ENCODE results near the gene TESK2. TPM values are rescaled to one million over a fixed set of nuclear protein-coding genes. Genes with fewer than 3 reads are reported as not detected.

Gene TESK2
- polyA plus RNA-seq, 3 donors, result 3.9 to 13.1 (median 4.1) TPM

- no peak overlapping the region for H3K4me3 ChIP-seq (replicated peaks in 1 of 3; ENCODE audit: low read depth in 2 of 3, low read length in 3 of 3)
- no peak overlapping the region for H3K27ac ChIP-seq (ENCODE audit: low read depth in 1 of 2, low read length in 2 of 2)
- TF ChIP-seq, protein P1, sequence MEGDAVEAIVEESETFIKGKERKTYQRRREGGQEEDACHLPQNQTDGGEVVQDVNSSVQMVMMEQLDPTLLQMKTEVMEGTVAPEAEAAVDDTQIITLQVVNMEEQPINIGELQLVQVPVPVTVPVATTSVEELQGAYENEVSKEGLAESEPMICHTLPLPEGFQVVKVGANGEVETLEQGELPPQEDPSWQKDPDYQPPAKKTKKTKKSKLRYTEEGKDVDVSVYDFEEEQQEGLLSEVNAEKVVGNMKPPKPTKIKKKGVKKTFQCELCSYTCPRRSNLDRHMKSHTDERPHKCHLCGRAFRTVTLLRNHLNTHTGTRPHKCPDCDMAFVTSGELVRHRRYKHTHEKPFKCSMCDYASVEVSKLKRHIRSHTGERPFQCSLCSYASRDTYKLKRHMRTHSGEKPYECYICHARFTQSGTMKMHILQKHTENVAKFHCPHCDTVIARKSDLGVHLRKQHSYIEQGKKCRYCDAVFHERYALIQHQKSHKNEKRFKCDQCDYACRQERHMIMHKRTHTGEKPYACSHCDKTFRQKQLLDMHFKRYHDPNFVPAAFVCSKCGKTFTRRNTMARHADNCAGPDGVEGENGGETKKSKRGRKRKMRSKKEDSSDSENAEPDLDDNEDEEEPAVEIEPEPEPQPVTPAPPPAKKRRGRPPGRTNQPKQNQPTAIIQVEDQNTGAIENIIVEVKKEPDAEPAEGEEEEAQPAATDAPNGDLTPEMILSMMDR (IDR thresholded peaks at IDR 0.05), result no peak
- H4K20me1 ChIP-seq (ENCODE audit: insufficient read depth, low read length), result no peaks in the 10 kb centered on the region
- no peak overlapping the region for H3K4me2 ChIP-seq (replicated peaks; ENCODE audit: extremely low read depth, low read length, poor library complexity, severe bottlenecking)
- Mint-ChIP-seq H3K27me3 (ENCODE audit: low read depth in 3 of 3) (peaks cover 0 to 2% (median 0%) of the 10 kb centered on the region in 3 donors), H3K9me3 (no peaks in the 10 kb centered on the region), H3K4me3 (no peak overlapping the region), H3K4me1 (peaks cover 23% of the 10 kb centered on the region), H3K27ac (peak overlapping the region in 1 of 7 donors; percentile 3), H3K36me3 (peaks cover 0 to 2% of the 10 kb centered on the region in 2 donors)
- no peak overlapping the region for H3K9ac ChIP-seq (ENCODE audit: insufficient read depth, low read length, poor library complexity, severe bottlenecking)
- H3K36me3 ChIP-seq (replicated peaks in 1 of 2; ENCODE audit: control insufficient read depth in 1 of 2, insufficient read depth in 2 of 2, low read length in 2 of 2), result no peaks in the 10 kb centered on the region
- intact Hi-C loops (cut with micrococcal nuclease), result no loop called here
- H3K79me2 ChIP-seq (ENCODE audit: insufficient read depth, low read length), result no peaks in the 10 kb centered on the region
- no peak for DNase-seq
- no peaks in the 10 kb centered on the region for H3K27me3 ChIP-seq (ENCODE audit: control insufficient read depth in 2 of 2, insufficient read depth in 2 of 2, low read length in 2 of 2)
- no peaks in the 10 kb centered on the region for H3K9me3 ChIP-seq (replicated peaks in 1 of 2; ENCODE audit: control insufficient read depth in 1 of 2, insufficient read depth in 1 of 2, low read length in 2 of 2)
- H2AFZ ChIP-seq (ENCODE audit: insufficient read depth, low read depth, low read length, poor library complexity, severe bottlenecking), result no peak overlapping the region
- peaks cover 19% of the 10 kb centered on the region in 2 donors for H3K4me1 ChIP-seq (ENCODE audit: control insufficient read depth in 1 of 2, insufficient read depth in 2 of 2, low read length in 2 of 2)
- WGBS (ENCODE audit: insufficient coverage), result no CpG with 5 or more reads among the region's 1 CpG
Observed at GRCh38 chr1:45403718-45404117, 87.2 kb downstream of the TESK2 start.

DNA sequence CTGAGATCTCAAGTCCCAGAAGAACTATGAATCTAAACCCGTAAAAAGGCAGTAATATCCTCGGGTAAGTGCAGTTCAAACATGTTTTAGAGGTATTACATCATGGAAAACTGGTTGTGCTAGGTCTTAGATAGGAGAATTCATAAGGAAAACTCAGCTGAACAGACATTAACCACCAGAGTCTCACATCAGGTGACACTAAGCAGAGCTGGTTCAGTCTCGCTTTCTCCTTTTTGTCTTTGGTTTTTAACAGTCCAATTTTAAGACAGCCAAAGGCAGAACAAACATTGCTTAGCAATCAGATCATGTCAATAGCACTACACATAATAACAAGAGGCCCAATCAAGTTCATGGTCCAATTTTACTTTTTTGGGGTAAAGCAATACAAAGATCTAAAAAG is 87.7 kb downstream of the TESK2 start:
- Histone ChIP-seq H3K36me3 (replicated peaks in 1 of 2; ENCODE audit: control insufficient read depth in 1 of 2, insufficient read depth in 2 of 2, low read length in 2 of 2) (no peaks in the 10 kb centered on the region), H3K79me2 (ENCODE audit: insufficient read depth, low read length) (no peaks in the 10 kb centered on the region), H3K27me3 (ENCODE audit: control insufficient read depth in 2 of 2, insufficient read depth in 2 of 2, low read length in 2 of 2) (no peaks in the 10 kb centered on the region), H3K9me3 (replicated peaks in 1 of 2; ENCODE audit: control insufficient read depth in 1 of 2, insufficient read depth in 1 of 2, low read length in 2 of 2) (no peaks in the 10 kb centered on the region), H3K4me2 (replicated peaks; ENCODE audit: extremely low read depth, low read length, poor library complexity, severe bottlenecking) (no peak overlapping the region), H4K20me1 (ENCODE audit: insufficient read depth, low read length) (no peaks in the 10 kb centered on the region), H3K4me3 (replicated peaks in 1 of 3; ENCODE audit: low read depth in 2 of 3, low read length in 3 of 3) (no peak overlapping the region), H2AFZ (ENCODE audit: insufficient read depth, low read depth, low read length, poor library complexity, severe bottlenecking) (no peak overlapping the region), H3K27ac (ENCODE audit: low read depth in 1 of 2, low read length in 2 of 2) (no peak overlapping the region), H3K9ac (ENCODE audit: insufficient read depth, low read length, poor library complexity, severe bottlenecking) (no peak overlapping the region), H3K4me1 (ENCODE audit: control insufficient read depth in 1 of 2, insufficient read depth in 2 of 2, low read length in 2 of 2) (peaks cover 19 to 21% of the 10 kb centered on the region in 2 donors)
- no peak for DNase-seq
- Mint-ChIP-seq H3K27ac (peak overlapping the region in 1 of 7 donors; percentile 8), H3K4me3 (no peak overlapping the region), H3K36me3 (peaks cover 0 to 2% of the 10 kb centered on the region in 2 donors), H3K9me3 (no peaks in the 10 kb centered on the region), H3K27me3 (ENCODE audit: low read depth in 3 of 3) (no peaks in the 10 kb centered on the region), H3K4me1 (peaks cover 22% of the 10 kb centered on the region)
- WGBS (ENCODE audit: insufficient coverage), result 100% methylated on average over 1 of the region's 3 CpGs
- intact Hi-C loops (cut with micrococcal nuclease), result no loop called here
- TF ChIP-seq, protein P1 (IDR thresholded peaks at IDR 0.05), result no peak

Data from CD14-positive monocyte (primary cell).